C4-2B (cell line): ENCODE results near the gene NAA15.
"Not testable (repeated sequence)": the region's sequence is repeated elsewhere in the genome, so short reads cannot be mapped to it uniquely, and the experiment has no call there.

Experiments
- H3K27ac ChIP-seq: fragments of 450-650 bp; 2 replicates; pipeline ENCODE4 v1.5.1; 2017
- CTCF ChIP-seq: fragments of 450-650 bp; conservative IDR thresholded peaks from 2 replicates; pipeline ENCODE4 v1.5.1; 2017; ENCODE audit warnings: mild to moderate bottlenecking
- ZFX ChIP-seq: fragments of 450-650 bp; IDR thresholded peaks from 2 replicates; pipeline ENCODE4 v1.6.1; 2017

Gene NAA15

GRCh38 chr4:139453371-139454110 lies 152.2 kb downstream of the NAA15 start:
- TF ChIP-seq ZFX (peak; percentile 60), CTCF (peak; percentile 47)
- H3K27ac ChIP-seq = peak overlapping the region; percentile 89

GRCh38 chr4:139454111-139455045 lies 153.1 kb downstream of the NAA15 start, which contains the start of gene RAB33B:
Gene RAB33B (plus strand): TSS chr4:139454121. CDS start chr4:139454196, 75 bp downstream.
- TF ChIP-seq ZFX = no peak
- TF ChIP-seq CTCF = no peak

DNA sequence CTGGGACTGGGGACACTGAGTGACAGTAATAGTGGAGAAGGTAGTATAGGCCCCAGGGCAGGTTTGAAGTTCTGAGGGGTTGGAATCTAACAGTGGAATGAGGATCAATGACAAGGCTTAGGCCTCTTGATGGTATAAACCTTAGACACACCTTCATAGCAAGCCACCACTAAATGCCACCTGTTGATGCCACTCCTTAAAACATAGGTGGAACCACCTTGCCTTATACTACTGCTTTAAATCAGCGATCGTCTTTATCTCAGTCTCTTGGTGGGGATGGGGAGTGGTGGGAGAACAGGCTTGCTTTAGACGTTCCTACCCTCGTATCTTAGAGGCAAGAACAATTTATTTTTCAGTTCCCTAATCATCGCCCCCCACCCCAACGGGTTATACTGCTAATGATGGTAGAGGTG lies 153.8 kb downstream of the NAA15 start:
- no peak for TF ChIP-seq ZFX
- no peak overlapping the region; the same call in 1 of the 2 replicates for H3K27ac ChIP-seq

More at GRCh38 chr4:139454111-139455045, 153.1 kb downstream of the NAA15 start, which contains the start of gene RAB33B:
- peak within 1 kb of the TSS; percentile 89 for H3K27ac ChIP-seq

DNA sequence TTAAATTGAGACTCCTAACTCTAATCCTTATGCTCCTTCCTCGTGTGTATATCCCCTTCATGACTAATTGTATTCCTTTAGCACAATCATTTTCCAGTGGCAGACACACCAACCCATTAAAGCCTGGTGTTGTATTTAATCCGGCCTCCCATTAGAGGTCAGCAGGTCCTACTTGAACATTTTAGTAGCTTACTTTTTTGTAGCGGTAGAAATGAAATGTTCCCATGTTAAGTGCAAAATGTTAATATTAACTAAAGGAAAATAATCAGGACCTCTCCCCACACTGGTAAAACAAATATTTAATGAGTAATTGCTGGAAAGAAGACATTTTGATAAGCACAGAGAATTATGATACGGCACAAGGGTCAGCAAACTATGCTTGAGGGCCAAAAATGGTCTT lies 156.0 kb downstream of the NAA15 start:
- TF ChIP-seq CTCF = no peak
- TF ChIP-seq ZFX = no peak
- no peak overlapping the region for H3K27ac ChIP-seq

- no peak for TF ChIP-seq CTCF
- no peak for TF ChIP-seq ZFX
- H3K27ac ChIP-seq = no peak overlapping the region
These were observed 157.2 kb downstream of the NAA15 start for GRCh38 chr4:139458543-139458942.

DNA sequence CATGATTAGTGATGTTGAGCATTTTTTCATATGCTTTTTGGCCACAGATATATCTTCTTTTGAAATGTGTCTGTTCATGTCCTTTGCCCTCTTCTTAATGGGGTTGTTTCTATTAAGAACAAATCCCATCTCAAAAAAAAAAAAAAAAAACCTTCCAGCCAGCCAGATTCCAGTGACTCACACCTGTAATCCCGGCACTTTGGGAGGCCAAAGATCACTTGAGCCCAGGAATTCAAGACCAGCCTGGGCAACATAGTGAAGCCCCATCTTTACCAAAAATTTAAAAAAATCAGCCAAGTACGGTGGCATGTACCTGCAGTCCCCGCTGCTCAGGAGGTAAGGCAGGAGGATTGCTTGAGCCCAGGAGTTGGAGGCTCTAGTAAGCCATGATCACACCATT lies 157.7 kb downstream of the NAA15 start:
- TF ChIP-seq ZFX = no peak
- no peak overlapping the region for H3K27ac ChIP-seq

DNA sequence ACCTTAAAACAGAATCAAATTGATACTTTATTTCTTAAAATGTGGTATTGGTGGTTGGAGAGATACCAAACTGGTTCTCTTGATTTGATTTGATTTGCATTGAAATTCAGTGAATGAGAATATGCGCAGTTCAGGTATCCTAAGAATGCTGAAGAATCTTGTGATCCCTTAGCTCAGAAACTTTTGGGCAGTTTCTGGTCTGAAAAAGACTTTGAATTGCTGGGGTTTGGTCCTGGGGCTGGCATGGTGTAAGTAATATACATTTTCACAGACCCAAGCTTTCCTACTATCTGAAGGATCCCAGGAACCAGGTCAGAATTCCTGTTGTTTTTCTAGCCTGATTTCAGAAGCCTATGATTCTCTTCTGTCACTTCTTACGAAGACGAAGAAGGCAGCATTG lies 159.3 kb downstream of the NAA15 start:
- no peak overlapping the region for H3K27ac ChIP-seq
- no peak for TF ChIP-seq ZFX
- no peak for TF ChIP-seq CTCF

GRCh38 chr4:139461022-139461628 lies 159.8 kb downstream of the NAA15 start:
- TF ChIP-seq CTCF (no peak), ZFX (no peak)
- no peak overlapping the region for H3K27ac ChIP-seq

DNA sequence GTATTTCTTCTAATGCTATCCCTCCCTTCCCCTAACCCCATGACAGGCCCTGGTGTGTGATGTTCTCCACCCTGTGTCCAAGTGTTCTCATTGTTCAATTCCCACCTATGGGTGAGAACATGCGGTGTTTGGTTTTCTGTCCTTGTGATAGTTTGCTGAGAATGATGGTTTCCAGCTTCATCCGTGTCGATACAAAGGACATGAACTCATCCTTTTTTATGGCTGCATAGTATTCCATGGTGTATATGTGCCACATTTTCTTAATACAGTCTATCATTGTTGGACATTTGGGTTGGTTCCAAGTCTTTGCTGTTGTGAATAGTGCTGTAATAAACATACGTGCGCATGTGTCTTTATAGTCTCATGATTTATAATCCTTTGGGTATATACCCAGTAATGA lies 163.2 kb downstream of the NAA15 start:
- H3K27ac ChIP-seq = not testable (repeated sequence)
